ENCODE results near the gene MAPK7. TPM values are rescaled to one million over a fixed set of nuclear protein-coding genes. Genes with fewer than 3 reads are reported as not detected.
A peak's percentile ranks its signal among the peaks of the same experiment; 100 is the strongest.

MAPK7 gene
- polyA plus RNA-seq, 2 of the 4 experiments (the other 2 are of a cell fraction): 7.2 to 25.8 TPM

- Histone ChIP-seq H3K27ac (peak overlapping the region; percentile 94 to 96; a peak in 5 of 6 replicates), H3K4me3 (no peak overlapping the region; the same call in 2 of the 3 replicates), H3K4me2 (peak overlapping the region; percentile 95), H3K4me1 (peaks cover 22% of the 10 kb centered on the region), H3K9me3 (no peaks in the 10 kb centered on the region)
- 55% methylated on average over 6 of the region's 6 CpGs for WGBS (ENCODE audit: missing lambda C conversion rate)
- no peak for ATAC-seq
- TF ChIP-seq FOSB (CRISPR knock-in tag; IDR thresholded peaks at IDR 0.05) (no peak), TFCP2L1 (CRISPR knock-in tag; IDR thresholded peaks at IDR 0.05) (no peak), HOXA7 (CRISPR knock-in tag; IDR thresholded peaks at IDR 0.05) (no peak), ELK1 (IDR thresholded peaks at IDR 0.05; ENCODE audit: low read depth, low read length) (no peak), CEBPB (IDR thresholded peaks at IDR 0.05) (no peak), RNF2 (IDR thresholded peaks at IDR 0.05; ENCODE audit: borderline replicate concordance, low read depth) (no peak), JUNB (IDR thresholded peaks at IDR 0.05) (no peak), PBX3 (IDR thresholded peaks at IDR 0.05) (no peak), NR3C1 (IDR thresholded peaks at IDR 0.05) (no peak), RARB (CRISPR knock-in tag; IDR thresholded peaks at IDR 0.05) (no peak), HMGXB4 (CRISPR knock-in tag; IDR thresholded peaks at IDR 0.05; ENCODE audit: borderline replicate concordance) (no peak), GATA3 (IDR thresholded peaks at IDR 0.05; ENCODE audit: borderline replicate concordance) (no peak), HEYL (CRISPR knock-in tag; IDR thresholded peaks at IDR 0.05) (no peak), ZFP36 (IDR thresholded peaks at IDR 0.05; ENCODE audit: borderline replicate concordance, partially characterized antibody) (no peak), CBX8 (IDR thresholded peaks at IDR 0.05) (no peak), REST (IDR thresholded peaks at IDR 0.05) (no peak), TP53 (CRISPR knock-in tag; IDR thresholded peaks at IDR 0.05) (no peak), ESRRA (IDR thresholded peaks at IDR 0.05; ENCODE audit: borderline replicate concordance, low read length) (no peak), JUN (IDR thresholded peaks at IDR 0.05) (no peak)
- POLR2A ChIA-PET: interaction anchor here (0.8 to 2.0 kb wide), 8 partner anchors 14 to 399 kb away, joined by 3 to 32 read pairs (median 8); partner anchors contain the start of genes ALDH3A2 and MAPK7
- CTCF ChIA-PET: interaction anchor here (0.6 to 14.6 kb wide), 96 partner anchors 10 to 753 kb away, joined by 3 to 362 read pairs (median 7); partner anchors contain the start of genes ALDH3A2, EPN2, MAPK7 and MFAP4
- DNase-seq (ENCODE audit: low read depth in 1 of 2, low spot score in 1 of 2): no peak
- no peak for FAIRE-seq
Observed at GRCh38 chr17:19363460-19364035, 14.8 kb upstream of the MAPK7 start.
